DMS53 treated with DMSO at 0.1 percent for 48 hours (cell line): ENCODE measurements around the gene IRAK2.
A peak's percentile ranks its signal among the peaks of the same experiment; 100 is the strongest.
"Not testable (repeated sequence)": the region's sequence is repeated elsewhere in the genome, so short reads cannot be mapped to it uniquely, and the experiment has no call there.

Experiments used
- DNase-seq: peaks from one replicate; lab custom pipeline; 2025; ENCODE audit not compliant: unreplicated experiment; lab: John Stamatoyannopoulos, UW

Gene IRAK2, protein sequence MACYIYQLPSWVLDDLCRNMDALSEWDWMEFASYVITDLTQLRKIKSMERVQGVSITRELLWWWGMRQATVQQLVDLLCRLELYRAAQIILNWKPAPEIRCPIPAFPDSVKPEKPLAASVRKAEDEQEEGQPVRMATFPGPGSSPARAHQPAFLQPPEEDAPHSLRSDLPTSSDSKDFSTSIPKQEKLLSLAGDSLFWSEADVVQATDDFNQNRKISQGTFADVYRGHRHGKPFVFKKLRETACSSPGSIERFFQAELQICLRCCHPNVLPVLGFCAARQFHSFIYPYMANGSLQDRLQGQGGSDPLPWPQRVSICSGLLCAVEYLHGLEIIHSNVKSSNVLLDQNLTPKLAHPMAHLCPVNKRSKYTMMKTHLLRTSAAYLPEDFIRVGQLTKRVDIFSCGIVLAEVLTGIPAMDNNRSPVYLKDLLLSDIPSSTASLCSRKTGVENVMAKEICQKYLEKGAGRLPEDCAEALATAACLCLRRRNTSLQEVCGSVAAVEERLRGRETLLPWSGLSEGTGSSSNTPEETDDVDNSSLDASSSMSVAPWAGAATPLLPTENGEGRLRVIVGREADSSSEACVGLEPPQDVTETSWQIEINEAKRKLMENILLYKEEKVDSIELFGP

DNA sequence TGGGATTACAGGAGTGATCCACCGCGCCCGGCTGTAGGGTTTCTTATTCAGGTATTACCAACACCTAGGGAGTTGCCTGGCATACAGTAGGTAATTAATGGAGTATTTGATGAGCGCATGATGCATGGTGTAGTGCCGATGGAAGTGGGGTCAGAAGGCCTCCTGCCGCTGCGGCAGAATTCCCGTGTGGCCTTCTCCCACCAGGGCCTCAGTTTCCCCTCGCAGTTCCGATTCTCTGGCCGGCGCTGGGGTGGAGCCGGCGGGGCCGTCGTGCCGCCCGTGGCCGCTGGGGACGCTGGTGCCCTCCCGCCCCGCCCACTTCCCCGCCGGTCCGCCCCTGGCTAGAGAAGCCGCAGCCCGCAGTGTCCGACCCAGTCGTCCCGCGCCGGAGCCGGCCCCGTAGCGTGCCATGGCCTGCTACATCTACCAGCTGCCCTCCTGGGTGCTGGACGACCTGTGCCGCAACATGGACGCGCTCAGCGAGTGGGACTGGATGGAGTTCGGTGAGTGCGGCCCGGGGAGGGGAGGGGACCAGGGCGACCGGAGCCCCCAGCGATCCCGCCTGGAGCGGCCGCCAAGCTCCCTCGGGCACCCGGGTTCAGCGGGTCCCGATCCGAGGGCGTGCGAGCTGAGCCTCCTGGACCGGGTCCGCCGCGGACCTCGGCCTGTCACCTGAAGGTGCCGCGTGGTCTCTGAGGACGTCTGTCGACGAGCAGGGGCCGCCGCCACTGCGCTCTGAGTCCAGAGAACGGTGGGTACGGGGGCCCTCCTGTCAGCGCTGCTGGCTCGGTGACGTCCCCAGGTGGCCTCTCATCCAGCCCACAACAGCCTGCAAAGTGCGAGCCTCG lies at the start of gene IRAK2:
Gene IRAK2, plus strand, starts transcription at position 374 of the 848 bp plus-strand sequence. Its CDS starts 36 bp downstream, at position 410.
- peak; percentile 8 for DNase-seq

DNA sequence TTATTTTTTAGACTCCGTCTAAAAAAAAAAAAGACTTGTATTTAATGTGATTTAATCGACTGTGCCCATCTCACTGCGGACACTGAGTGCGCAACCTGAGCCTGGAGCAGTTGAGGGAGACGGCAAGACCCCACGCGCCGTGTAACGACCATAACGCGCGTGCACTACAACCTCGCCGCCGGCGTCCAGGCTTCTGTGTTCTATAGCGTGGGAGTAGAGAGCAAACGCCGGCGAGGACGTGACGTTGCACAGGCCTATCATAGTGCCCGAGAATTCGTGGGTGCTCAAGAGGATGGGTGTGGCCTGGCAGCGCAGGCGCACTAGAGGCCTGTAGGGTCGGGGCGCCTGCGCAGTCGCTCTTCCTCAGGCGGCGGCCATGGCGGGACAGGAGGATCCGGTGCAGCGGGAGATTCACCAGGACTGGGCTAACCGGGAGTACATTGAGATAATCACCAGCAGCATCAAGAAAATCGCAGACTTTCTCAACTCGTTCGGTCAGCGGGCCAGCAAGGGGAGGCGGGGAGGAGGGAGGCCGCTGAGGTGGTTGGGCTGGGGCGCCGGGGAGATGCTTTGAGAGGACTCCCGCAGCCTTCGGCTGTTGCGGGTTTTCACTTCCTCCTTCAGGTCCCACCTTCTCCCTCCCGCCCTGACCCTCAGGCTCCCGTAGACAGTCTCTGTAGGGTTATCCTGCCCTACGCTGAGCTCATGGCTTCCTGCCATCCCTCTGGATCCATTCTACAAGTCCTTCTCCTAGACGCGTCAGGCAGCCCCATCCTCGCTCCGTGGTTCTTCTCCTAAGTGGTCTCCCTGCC lies 49.2 kb upstream of the IRAK2 start, which contains the start of gene BRK1:
Gene BRK1, plus strand, starts transcription at position 350 of the 812 bp plus-strand sequence. Its CDS starts 27 bp downstream, at position 377.
- peak; percentile 57 for DNase-seq

DNA sequence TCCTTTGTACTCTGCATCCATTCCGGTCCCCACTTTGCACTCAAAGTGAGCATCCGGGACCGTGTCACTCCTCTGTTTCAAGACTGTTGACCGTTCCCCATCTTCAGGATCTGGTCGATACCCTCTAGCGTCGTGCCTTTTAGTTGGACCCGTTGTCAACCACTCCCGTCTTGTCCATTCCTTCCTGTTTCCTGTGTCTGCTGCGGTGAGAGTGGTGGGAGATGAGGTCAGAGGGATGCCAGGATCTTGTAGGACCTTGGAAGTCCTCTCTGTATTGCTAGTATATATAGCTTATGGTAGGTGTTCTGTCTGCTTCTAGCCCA lies 48.6 kb upstream of the IRAK2 start:
- DNase-seq, result no peak

DNA sequence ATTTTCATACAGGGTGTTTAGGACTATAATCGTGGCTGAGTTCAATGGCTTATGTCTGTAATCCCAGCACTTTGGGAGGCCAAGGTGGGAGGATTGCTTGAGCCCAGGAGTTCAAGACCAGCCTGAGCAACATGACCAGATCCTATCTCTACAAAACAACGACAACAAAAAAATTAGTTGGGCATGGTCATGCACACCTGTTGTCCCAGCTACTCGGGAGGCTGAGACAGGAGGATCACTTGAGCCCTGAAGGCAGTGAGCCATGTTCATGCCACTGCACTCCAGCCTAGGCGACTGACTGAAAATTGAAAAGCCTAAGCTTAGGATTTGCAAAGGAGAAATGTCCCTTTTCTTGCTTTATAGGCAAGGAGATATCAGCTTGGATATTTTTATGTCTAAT lies 47.8 kb upstream of the IRAK2 start:
- DNase-seq, result no peak

DNA sequence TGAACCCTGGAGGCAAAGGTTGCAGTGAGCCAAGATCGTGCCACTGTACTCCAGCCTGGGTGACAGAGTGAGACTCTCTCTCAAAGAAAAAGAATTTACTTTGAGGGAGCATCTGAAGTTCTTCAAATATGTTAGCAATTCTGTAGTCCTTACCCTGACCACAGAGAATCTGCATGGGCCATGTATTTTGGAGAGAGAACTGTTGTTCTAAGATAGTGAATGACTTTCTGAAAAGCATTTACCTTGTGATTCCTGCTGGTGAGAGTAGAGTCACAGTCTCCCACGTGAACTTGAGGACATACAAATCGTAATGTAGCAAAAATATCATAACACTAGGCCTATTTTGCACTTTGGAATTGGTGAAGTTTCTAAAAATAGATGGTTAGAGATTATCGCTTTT lies 45.3 kb upstream of the IRAK2 start:
- DNase-seq, result no peak

DNA sequence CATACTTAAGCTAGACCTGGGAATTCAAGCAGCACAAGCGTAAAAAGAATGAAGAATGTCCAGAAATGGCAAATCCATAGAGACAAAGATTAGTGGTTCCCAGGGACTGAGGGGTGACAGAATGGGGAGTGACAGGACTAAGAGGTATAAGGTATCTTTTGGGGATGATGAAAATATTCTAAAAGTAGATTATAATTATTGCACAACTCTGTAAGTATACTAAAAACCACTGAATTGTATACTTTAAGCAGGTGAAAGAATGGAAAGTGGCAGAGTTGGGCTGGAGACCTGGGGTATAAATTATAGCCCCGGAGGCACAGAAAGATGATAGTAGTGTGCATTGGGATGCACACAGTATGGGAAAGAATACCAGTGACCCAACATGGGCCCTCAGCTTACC lies 43.7 kb upstream of the IRAK2 start:
- DNase-seq, result no peak

DNA sequence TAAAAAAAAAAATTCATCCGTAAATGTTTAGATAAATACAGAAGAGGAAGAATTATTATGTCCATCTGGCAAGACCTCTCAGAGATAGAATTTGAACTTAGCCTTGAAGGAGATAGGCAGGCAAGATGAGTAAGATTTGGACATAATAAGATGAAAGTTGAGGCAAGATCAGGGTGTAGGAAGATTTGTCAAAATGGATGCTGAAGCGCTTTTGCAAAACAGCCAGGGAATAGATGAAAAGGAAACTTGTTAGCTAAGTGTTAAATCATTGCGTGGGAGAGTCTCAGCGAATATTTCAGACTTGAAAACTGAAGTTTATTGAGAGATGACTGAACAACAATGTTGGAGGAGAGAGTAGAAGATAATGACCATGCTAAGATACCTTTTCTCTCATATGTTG lies 42.0 kb upstream of the IRAK2 start:
- no peak for DNase-seq

DNA sequence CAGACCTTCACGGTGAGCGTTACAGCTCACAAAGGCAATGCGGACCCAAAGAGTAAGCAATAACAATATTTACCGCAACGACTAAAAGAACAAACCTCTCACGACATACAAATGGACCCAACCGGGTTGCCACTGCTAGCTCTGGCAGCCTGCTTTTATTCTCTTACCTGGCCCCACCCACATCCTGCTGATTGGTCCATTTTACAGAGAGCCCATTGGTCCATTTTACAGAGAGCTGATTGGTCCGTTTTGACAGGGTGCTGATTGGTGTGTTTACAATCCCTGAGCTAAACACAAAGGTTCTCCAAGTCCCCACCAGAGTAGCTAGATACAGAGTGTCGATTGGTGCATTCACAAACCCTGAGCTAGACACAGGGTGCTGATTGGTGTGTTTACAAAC lies 28.8 kb upstream of the IRAK2 start:
- not testable (repeated sequence) for DNase-seq

DNA sequence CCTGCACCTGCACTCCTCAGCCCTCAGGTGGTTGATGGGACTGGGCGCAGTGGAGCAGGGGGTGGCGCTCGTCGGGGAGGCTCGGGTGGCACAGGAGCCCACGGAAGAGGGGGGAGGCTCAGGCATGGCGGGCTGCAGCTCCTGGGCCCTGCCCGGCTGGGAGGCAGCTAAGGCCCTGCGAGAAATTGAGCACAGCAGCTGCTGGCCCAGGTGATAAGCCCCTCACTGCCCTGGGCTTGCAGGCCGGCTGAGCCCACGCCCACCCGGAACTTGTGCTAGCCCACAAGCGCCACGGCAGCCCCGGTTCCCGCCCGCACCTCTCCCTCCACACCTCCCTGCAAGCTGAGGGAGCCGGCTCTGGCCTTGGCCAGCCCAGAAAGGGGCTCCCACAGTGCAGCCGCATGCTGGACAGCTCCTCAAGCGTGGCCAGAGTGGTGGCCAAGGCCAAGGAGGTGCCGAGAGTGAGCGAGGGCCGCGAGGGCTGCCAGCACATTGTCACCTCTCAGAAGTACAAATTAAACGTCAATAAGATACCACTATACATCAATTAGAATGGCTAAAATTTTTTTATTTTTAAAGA lies 28.2 kb upstream of the IRAK2 start:
- DNase-seq, result no peak

DNA sequence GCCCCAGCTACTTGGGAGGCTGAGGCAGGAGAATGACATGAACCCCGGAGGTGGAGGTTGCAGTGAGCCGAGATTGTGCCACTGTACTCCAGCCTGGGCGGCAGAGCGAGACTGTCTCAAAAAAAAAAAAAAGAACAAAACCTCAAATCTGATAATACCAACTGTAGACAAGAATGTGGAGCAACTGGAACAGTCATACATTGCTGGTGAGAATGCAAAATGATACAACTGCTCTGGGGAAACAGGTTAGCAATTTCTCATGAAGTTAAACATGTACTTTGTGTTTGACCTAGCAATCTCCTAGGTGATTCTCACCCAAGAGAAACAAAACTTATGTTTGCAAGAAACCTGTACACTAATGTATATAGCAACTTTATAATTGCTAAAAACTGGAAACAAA lies 27.5 kb upstream of the IRAK2 start:
- no peak for DNase-seq

DNA sequence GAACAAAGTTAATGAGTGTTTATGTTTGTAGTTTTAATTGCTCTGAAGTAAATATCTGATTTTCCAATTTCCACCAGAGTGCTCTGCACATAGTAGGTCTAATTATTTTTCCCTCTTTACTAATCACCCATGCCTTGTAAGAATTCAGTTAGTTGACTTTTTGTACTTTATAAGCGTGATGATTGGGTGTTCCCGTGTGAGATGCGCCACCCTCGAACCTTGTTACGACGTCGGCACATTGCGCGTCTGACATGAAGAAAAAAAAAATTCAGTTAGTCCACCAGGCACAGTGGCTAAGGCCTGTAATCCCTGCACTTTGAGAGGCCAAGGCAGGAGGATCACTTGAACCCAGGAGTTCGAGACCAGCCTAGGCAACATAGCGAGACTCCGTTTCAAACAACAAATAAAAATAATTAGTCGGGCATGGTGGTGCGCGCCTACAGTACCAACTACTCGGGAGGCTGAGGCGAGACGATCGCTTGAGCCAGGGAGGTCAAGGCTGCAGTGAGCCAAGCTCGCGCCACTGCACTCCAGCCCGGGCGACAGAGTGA lies 23.6 kb upstream of the IRAK2 start:
- DNase-seq, result no peak

DNA sequence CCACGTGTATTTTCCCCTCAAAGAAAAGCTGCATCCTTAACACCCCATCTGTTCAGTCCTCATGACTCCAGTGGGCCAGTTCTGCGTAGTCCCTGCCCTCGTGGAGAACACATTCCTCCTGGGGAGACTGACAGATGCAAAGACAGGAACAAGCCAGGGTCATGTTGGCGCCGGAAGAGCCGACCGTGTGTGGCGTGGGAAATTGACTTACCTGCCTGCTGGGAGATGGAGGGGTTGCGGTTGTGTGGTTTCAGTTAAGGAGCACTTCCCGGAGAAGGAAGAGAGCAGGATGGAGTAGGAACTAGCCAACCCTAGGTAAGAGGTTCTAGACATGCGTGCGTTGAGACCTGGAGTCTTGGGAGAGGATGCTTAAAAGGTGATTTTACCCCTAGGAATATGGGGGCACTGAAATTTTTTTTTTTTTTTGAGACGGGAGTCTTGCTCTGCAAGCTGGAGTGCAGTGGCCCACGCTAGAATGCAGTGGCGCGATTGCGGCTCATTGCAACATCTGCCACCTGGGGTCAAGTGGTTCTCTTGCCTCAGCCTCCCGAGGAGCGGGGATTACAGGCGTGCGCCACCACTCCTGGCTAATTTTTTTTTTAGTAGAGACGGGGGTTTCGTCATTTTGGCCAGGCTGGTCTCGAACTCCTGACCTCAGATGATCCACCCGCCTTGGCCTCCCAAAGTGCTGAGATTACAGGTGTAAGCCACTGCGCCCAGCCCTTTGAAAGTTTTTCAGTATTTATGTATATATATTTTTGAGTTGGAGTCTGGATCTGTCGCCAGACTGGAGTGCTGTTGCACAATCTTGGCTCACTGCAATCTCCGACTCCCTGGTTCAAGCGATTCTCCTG lies 21.8 kb upstream of the IRAK2 start:
- DNase-seq, result no peak

DNA sequence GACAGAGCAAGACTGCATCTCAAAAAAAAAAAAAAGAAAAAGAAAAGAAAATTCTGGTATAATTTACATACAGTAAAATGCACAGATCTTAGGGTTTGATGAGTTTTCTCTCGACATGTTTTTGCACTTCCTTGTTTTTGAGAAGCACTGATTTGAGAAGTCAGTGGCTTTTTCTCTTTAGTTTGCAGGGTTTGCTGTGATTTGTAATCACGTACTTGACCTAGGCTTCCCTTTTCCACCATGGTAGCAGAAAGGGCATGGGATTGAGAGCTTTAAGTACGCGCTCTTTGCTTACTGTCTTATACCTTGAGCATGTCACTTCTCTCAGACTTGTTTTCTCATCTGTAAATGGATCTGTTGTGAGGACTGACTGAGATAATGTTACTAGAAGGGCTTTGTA lies 19.0 kb upstream of the IRAK2 start:
- DNase-seq, result no peak

DNA sequence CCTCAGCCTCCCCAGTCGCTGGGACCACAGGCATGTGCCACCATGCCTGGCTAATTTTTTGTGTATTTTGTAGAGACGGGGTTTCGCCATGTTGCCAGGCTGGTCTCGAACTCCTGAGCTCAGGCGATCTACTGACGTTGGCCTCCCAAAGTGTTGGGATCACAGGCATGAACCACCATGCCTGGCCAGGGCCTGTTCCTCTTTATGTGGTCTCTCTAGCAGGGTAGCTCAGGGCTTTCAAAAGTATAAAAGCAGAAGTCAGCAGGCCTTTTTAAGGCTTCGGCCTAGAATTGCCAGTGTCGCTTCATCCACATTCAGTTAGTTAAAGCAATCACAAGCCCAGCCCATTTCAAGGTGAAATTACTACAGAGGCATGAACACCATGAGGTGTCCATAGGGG lies 15.5 kb upstream of the IRAK2 start:
- DNase-seq, result no peak

DNA sequence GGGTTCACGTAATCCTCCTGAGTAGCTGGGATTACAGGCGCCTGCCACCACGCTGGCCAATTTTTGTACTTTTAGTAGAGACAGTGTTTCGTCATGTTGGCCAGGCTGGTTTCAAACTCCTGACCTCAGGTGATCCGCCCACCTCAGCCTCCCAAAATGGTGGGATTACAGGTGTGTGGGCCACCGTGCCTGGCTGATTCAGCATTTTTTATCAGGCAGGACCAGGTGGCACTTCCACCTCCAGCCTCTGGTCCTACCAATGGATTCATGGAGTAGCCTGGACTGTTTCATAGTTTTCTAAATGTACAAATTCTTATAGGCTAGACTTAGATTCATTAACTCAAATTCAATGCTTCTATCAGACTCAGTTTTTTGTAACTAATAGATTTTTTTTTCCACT lies 13.7 kb upstream of the IRAK2 start:
- DNase-seq, result no peak

DNA sequence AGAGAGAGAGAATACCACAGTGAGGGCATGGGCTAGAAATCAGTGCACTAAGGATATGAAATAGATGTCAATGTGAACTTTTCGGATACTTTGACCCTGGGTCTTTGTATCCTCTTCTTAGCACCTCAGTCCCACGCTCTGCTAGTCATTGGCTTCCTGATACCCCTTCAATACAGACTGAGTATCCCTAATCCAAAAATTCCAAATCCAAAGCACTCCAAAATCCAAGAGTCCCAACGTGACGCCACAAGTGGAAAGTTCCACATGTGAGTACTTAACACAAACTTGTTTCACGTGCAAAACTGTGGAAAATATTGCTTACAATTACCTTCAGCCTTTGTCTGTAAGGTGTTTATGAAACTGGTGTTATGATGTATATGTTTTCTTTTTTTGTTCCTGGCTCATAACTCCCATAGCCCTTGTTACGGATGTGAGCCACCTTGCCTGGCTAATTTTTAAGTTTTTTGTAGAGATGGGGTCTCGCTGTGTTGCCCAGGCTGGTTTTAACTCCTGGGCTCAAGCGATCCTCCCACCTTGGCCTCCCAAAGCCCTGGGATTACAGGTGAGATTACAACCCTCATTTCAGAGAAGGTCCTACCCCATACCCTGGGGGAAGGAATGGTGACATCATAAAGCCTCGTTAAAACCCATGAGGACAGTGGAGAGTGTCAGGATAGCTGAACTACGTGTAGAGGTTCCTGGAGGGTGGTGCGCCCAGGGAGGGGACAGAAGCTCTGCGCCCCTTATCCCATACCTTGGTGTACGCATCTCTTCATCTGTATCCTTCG lies 10.2 kb upstream of the IRAK2 start:
- no peak for DNase-seq

DNA sequence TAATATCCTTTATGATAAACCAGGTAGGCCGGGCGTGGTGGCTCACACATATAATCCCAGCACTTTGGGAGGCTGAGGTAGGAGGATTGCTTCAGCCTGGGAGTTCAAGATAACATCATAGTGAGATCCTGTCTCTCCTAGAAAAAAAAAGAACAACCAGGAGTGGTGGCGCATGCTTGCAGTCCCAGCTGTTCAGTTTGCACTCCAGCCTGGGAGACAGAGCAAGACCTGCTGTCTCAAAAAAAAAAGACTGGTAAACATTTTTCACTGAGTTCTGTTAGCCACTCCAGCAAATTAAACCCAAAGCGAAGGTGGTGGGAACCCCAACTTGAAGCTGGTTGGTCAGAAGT lies 9.6 kb upstream of the IRAK2 start:
- no peak for DNase-seq

DNA sequence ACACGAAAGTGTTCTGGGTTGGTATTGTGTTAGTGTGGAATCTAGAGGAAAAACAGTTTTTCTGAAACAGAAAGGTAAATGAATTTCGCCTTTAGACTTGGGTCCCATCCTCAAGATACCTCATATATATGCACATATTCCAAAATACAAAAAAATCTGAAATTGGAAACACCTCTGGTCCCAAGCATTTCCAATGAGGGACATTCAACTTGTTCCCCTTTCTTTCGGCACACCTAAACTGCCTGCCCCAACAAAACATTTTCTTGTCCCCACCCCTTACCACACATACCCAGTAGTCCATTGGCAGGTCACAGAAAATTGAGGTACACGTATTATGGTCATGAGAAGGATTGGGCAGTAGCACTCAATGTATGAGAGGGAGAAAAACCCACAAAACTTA lies 9.1 kb upstream of the IRAK2 start:
- DNase-seq, result no peak

DNA sequence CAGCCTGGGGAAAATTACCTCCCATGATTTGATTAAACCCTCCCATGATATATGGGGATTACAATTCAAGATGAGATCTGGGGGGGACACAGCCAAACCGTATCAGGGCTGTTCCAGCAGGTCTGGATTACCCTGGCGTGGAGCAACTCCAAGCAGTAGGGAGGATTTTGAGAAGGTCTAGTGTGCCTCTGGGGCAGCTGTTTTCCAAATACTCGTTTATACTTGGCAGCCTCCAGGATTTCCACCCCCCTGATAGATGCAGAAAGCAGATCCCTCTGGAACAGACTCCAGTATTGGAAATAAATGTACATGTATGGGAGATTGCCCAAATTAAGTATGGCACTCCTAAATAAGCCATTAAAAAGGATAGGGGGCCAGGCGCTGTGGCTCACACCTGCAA lies 7.7 kb upstream of the IRAK2 start:
- no peak for DNase-seq
